Activated CD8-positive, alpha-beta T cell treated with anti-CD3 and anti-CD28 coated beads for 36 hours (primary cell): ENCODE data around the gene MBD3. TPM values are rescaled to one million over a fixed set of nuclear protein-coding genes. Genes with fewer than 3 reads are reported as not detected.

ENCODE experiments used
- ATAC-seq: fragments of 200-7000 bp; cut with Tn5 transposase; one replicate; pipeline ENCODE4 v1.10.0; 2021; ENCODE audit warnings: mild to moderate bottlenecking, moderate library complexity
- CTCF ChIA-PET: fragments of 350-600 bp; sonication (Branson Sonifier 250); formaldehyde crosslinking; loops from one replicate; lab custom pipeline; 2021; ENCODE audit warnings: antibody characterized with exemption; lab: Charles Lee
- POLR2A ChIA-PET: fragments of 350-600 bp; sonication (Branson Sonifier 250); formaldehyde crosslinking; loops from one replicate; lab custom pipeline; 2021; ENCODE audit warnings: antibody characterized with exemption; lab: Charles Lee
- DNase-seq: peaks from one replicate; pipeline ENCODE4 v3.0.0-alpha.2; 2020
- H3K27ac Mint-ChIP-seq: one replicate; pipeline ENCODE4 v1.8.0; 2021; ENCODE audit warnings: mild to moderate bottlenecking, mixed read lengths
- H3K27me3 Mint-ChIP-seq: one replicate; pipeline ENCODE4 v1.8.0; 2021; ENCODE audit warnings: mixed read lengths
- H3K36me3 Mint-ChIP-seq: one replicate; pipeline ENCODE4 v1.8.0; 2021; ENCODE audit warnings: low read depth, mixed read lengths
- H3K4me1 Mint-ChIP-seq: one replicate; pipeline ENCODE4 v1.8.0; 2021; ENCODE audit warnings: low read depth, mixed read lengths
- H3K4me3 Mint-ChIP-seq: one replicate; pipeline ENCODE4 v1.8.0; 2021; ENCODE audit warnings: mild to moderate bottlenecking, moderate library complexity, mixed read lengths
- H3K9me3 Mint-ChIP-seq: one replicate; pipeline ENCODE4 v1.8.0; 2021; ENCODE audit warnings: mixed read lengths
- intact Hi-C: fragments of 100-400 bp; cut with micrococcal nuclease; formaldehyde crosslinking; loops from one replicate; pipeline ENCODE4 v1.10.0; 2022
- total RNA-seq, 2 experiments: library from RNA; stranded (reverse); gene quantifications; one replicate each; pipeline ENCODE4 v1.2.3, GENCODE V29; 2021
- TF ChIP-seq, protein P1 (sequence below): fragments of 200-600 bp; IDR thresholded peaks from one replicate; pipeline ENCODE4 v1.8.0; 2022; ENCODE audit warnings: antibody characterized with exemption, mild to moderate bottlenecking

The MBD3 gene
- total RNA-seq, 2 experiments from 2014 or later: 87.8 to 92.5 TPM

DNA sequence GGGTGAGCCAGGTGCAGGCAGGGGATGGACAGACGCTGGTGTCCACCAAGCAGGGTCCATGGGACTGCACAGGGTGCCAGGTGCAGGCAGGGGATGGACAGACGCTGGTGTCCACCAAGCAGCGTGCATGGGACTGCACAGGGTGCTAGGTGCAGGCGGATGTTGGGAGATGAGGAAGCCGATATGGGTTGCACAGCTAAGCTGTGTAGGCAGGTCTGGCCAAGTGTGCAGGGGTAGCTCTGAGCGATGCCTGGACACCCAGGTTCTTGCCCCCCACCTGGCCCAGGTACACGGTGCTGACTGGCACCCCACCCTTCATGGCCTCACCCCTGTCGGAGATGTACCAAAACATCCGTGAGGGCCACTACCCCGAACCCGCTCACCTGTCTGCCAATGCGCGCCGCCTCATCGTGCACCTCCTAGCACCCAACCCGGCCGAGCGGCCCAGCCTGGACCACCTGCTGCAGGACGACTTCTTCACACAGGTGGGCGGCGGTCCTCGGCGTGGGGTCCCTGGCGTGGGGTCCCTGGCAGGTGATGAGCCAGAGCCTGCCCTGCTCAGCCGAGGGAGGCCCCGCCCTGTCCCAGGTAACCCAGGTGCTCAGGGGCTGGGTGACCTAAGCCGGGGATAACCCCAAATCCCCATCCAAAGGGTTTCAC, 64.9 kb downstream of the MBD3 start:
- CTCF ChIA-PET: no interaction called here
- H3K9me3 Mint-ChIP-seq: no peaks in the 10 kb centered on the region

DNA sequence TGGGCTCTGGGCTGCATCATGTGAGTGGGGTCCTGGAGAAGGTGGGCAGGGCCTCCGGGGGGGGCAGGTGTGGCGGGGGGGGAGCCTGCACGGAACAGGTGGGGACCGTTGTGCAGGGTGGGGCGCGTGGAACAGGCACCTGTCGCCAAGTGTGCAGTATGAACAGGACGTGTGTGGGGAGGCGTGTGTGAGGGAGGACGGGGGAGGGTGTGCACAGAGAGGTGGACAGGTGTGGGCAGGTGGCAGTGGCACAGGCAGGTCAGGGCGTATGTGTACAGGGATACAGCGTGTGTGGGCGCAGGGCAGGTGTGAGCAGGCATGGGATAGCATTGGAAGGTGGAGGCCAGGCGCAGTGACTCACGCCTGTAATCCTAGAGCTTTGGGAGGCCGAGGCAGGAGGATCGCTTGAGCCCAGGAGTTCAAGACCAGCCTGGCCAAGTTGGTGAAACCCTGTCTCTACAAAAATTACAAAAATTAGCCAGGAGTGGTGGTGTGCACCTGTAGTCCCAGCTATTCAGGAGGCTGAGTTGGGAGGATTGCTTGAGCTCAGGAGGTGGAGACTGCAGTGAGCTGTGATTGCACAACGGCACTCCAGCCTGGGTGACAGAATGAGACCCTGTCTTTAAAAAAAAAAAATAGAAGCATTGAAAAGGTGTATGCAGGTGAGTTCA, 65.6 kb downstream of the MBD3 start:
- Mint-ChIP-seq H3K9me3 (no peaks in the 10 kb centered on the region), H3K27me3 (peaks cover 30% of the 10 kb centered on the region), H3K4me3 (no peak overlapping the region), H3K27ac (no peak overlapping the region), H3K4me1 (peaks cover 6% of the 10 kb centered on the region), H3K36me3 (no peaks in the 10 kb centered on the region)
- ChIA-PET POLR2A (no interaction called here), CTCF (no interaction called here)
- ATAC-seq (no peak), DNase-seq (no peak)
- intact Hi-C loops: no loop called here
- TF ChIP-seq, protein P1, sequence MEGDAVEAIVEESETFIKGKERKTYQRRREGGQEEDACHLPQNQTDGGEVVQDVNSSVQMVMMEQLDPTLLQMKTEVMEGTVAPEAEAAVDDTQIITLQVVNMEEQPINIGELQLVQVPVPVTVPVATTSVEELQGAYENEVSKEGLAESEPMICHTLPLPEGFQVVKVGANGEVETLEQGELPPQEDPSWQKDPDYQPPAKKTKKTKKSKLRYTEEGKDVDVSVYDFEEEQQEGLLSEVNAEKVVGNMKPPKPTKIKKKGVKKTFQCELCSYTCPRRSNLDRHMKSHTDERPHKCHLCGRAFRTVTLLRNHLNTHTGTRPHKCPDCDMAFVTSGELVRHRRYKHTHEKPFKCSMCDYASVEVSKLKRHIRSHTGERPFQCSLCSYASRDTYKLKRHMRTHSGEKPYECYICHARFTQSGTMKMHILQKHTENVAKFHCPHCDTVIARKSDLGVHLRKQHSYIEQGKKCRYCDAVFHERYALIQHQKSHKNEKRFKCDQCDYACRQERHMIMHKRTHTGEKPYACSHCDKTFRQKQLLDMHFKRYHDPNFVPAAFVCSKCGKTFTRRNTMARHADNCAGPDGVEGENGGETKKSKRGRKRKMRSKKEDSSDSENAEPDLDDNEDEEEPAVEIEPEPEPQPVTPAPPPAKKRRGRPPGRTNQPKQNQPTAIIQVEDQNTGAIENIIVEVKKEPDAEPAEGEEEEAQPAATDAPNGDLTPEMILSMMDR: no peak

More for the DNA sequence above, 64.9 kb downstream of the MBD3 start:
- intact Hi-C loops: no loop called here
- H3K36me3 Mint-ChIP-seq: no peaks in the 10 kb centered on the region
- POLR2A ChIA-PET: no interaction called here
- peaks cover 6% of the 10 kb centered on the region for H3K4me1 Mint-ChIP-seq
- DNase-seq (no peak), ATAC-seq (no peak)
- H3K4me3 Mint-ChIP-seq: no peak overlapping the region
- TF ChIP-seq, protein P1: no peak
- H3K27me3 Mint-ChIP-seq: peaks cover 29% of the 10 kb centered on the region
- no peak overlapping the region for H3K27ac Mint-ChIP-seq

DNA sequence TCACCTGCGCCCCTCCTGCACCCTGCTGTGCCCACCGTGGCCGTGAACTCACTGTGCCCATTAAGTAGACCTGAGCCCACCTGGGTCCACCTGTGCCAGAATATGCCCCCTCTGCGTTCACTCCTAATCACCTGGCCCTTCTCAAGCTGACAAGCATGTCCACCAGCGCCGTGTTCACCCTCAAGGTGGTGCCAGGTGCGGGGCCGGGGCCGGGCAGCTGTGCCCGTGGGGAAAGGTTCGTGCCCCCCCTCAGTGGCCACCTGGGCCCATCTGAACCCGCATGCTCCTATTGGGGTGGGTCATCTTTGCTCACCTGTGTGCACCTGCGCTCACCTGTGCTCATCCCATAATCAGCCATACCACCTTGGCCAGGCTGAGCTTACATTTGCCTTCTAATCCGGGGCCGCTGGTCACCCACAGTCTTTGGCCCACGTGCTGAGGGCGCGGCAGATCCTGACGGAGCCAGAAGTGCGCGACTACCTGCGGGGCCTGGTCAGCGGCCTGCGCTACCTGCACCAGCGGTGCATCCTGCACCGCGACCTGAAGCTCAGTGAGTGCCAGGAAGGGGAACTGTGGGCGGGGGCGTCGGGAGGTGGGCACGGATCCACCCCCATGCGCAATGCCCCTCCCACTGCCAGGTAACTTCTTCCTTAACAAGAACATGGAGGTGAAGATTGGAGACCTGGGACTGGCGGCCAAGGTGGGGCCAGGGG, 66.4 kb downstream of the MBD3 start:
- Mint-ChIP-seq H3K4me3 (no peak overlapping the region), H3K9me3 (no peaks in the 10 kb centered on the region), H3K36me3 (no peaks in the 10 kb centered on the region), H3K27me3 (peaks cover 31% of the 10 kb centered on the region), H3K4me1 (peaks cover 6% of the 10 kb centered on the region), H3K27ac (no peak overlapping the region)
- intact Hi-C loops: no loop called here
- ATAC-seq (no peak), DNase-seq (no peak)
- TF ChIP-seq, protein P1: no peak
- ChIA-PET POLR2A (no interaction called here), CTCF (no interaction called here)

DNA sequence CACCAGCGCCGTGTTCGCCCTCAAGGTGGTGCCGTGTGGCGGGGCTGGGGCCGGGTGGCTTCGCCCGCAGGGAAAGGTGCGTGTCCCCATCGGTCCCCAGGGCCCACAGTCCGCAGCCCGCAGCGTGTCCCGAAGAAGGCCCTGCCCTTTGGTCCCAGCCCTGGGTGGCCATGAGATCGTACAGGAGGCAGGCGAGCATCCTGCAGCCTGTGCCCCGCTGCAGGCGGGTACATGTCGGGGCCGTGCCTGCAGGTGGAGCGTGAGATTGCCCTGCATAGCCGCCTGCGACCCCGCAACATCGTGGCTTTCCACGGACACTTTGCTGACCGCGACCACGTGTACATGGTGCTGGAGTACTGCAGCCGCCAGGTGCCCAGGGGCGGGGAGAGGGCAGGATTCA, 67.3 kb downstream of the MBD3 start:
- H3K9me3 Mint-ChIP-seq: no peaks in the 10 kb centered on the region
- no peak overlapping the region for H3K27ac Mint-ChIP-seq
- CTCF ChIA-PET: no interaction called here
- peaks cover 6% of the 10 kb centered on the region for H3K4me1 Mint-ChIP-seq
- H3K4me3 Mint-ChIP-seq: no peak overlapping the region
- DNase-seq (no peak), ATAC-seq (no peak)
- intact Hi-C loops: no loop called here
- H3K36me3 Mint-ChIP-seq: no peaks in the 10 kb centered on the region
- H3K27me3 Mint-ChIP-seq: peaks cover 31% of the 10 kb centered on the region
- TF ChIP-seq, protein P1: no peak
- POLR2A ChIA-PET: no interaction called here

- no peaks in the 10 kb centered on the region for H3K36me3 Mint-ChIP-seq
- POLR2A ChIA-PET: no interaction called here
- peaks cover 6% of the 10 kb centered on the region for H3K4me1 Mint-ChIP-seq
- no peak overlapping the region for H3K4me3 Mint-ChIP-seq
- CTCF ChIA-PET: no interaction called here
- no peaks in the 10 kb centered on the region for H3K9me3 Mint-ChIP-seq
- no peak for ATAC-seq
- peaks cover 31% of the 10 kb centered on the region for H3K27me3 Mint-ChIP-seq
- TF ChIP-seq, protein P1: no peak
- H3K27ac Mint-ChIP-seq: no peak overlapping the region
- no peak for DNase-seq
- intact Hi-C loops: no loop called here
Measured at GRCh38 chr19:1524972-1525325, 67.7 kb downstream of the MBD3 start.
